NCI-H460 (cell line): ENCODE measurements around the gene OR52D1. TPM values are rescaled to one million over a fixed set of nuclear protein-coding genes. Genes with fewer than 3 reads are reported as not detected.

Experiments used
- DNase-seq: peaks from one replicate; pipeline ENCODE4 v3.0.0-alpha.2; 2016; ENCODE audit warnings: low read depth; ENCODE audit errors: extremely low read depth
- total RNA-seq: library from RNA; depleted of rRNA; stranded (reverse); fragments of >200 nt; shearing (Covaris generic); gene quantifications from 2 replicates; pipeline ENCODE4 v1.2.3, GENCODE V29; 2014; rRNA removed

OR52D1 gene
- total RNA-seq, 1 experiment from 2014 or later = not detected

- DNase-seq = no peak
Measured at GRCh38 chr11:5508605-5509004, 20.1 kb downstream of the OR52D1 start.

DNA sequence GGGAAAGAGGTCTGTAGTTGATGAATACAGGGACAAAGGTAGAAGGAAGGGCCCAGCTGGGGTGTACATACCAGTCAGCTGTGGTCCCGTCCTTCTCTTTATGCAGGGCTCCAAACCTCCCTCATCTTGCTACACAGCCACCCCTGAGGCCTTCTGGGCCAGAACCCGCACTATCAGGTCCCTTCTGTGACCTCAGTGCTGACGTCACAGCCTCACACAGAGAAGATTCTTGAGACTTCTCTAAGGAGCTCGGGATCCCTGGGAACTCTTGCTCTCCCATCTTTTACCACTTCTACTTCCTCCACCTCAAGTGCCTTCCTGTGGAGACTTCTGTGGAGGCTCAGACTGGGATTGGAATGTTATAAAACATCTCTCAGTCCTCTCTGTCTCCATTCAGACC lies 21.3 kb downstream of the OR52D1 start, which contains the start of gene UBQLN3:
UBQLN3 (minus strand) TSS at position 155 of the 400 bp plus-strand sequence. CDS start 399 bp downstream, outside the sequence.
- DNase-seq = no peak

GRCh38 chr11:5514841-5515240 lies 26.4 kb downstream of the OR52D1 start:
- DNase-seq = no peak

- no peak for DNase-seq
Measured at GRCh38 chr11:5516599-5516998, 28.1 kb downstream of the OR52D1 start, which contains the start of gene UBQLNL. UBQLNL (minus strand) TSS chr11:5516699; CDS start chr11:5516441, 258 bp downstream.

DNA sequence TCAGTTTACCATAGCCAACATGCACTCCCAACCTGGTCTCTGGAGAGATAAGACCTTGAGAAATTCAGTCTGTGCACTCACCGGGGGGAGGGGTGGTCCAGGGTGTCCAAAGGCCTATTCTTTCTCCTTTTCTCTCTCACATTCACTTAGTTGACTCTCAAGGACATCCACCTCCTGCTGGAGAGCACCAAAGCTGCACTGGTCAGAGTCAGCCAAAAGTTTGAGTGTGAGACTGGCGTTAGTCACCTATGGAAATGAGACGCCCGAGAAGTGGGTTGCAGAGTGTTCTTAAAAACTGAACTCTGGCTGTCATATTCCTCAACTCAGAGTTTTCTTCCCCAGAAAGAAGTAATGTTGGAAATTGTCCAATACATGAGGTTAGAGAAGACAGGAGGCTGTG lies 33.1 kb downstream of the OR52D1 start:
- DNase-seq = no peak

- DNase-seq = no peak
Measured at GRCh38 chr11:5522308-5522707, 33.8 kb downstream of the OR52D1 start.

GRCh38 chr11:5524756-5525155 lies 36.3 kb downstream of the OR52D1 start:
- no peak for DNase-seq

DNA sequence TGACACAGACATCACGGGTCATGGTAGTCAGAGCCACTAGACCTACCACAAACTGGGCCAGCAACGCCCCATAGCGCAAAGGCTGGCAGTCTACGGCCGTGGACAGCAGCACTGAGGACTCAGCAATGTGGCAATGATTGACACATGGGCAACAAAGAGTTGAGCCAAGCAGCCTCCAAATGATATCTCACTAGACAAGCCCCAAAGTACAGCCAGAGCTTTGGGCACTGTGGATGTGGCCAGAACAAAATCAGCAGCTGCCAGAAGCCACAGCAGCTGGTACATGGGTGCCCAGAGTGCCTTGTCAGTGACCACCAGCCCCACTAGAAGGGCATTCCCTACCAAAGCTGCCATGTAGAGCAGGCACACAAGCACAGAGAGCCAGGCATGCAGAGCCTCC lies 39.2 kb downstream of the OR52D1 start:
- DNase-seq = no peak

GRCh38 chr11:5528495-5528894 lies 40.0 kb downstream of the OR52D1 start:
- DNase-seq = no peak

DNA sequence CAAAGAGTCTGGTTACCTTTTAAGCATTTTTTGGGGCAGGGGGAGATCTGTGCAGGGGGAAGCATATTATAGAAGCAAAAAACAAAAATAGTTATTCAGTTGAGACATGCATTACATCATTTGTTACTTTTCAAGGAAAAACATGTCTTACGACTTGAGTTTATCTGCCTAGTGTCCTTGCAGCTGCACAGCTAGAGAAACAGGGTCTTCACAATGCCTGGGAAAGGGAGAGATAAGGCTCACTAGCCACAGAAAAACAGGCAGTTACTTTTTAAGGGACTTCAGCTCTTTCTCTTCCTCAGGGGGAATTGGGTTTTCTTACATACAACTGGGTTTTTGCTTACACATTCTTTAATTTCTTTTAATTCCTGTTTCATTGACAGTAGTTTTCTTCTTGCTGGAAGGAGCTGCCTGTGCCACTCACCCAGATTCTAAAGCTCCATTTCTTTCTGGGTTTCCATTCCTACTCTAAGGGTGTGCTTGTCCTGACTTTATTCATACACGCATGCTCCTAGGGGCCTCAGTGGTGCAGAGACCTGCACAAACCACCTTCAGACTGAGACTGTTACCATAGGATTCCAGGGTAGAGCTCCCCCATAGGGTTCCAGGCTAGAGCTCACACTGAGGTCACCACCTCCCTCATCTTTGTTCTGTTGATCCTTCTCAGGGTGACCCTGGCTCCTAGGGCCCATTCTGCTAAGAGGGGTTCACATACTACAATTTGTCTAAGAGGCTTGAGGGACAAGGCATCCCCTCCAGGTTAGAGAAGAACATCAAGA lies 42.8 kb downstream of the OR52D1 start:
- no peak for DNase-seq

DNA sequence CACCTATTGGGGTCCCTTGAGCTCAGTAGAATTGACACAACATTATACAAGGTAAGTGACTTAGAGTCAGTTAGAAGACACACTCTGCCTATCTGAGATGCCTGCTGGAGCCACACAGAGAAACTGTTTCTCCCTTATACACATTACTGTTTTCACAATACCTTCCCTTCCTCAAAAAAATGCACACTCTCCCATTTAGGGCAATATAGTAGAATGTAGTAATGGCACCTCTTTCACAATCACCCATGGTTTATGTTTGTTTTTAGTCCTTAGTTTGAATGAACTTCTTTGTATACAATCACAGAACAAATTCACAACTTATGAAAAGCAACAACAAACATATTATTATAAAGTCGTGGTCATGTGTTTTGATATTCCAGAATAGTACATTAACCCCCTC lies 45.6 kb downstream of the OR52D1 start:
- no peak for DNase-seq

GRCh38 chr11:5536482-5536881 lies 48.0 kb downstream of the OR52D1 start:
- no peak for DNase-seq

Other genes starting within 250 kb of the OR52D1 start
- not detected in 2 replicates for gene HBG1, start 238.8 kb upstream of the OR52D1 start, total RNA-seq
- gene HBG2, start 233.9 kb upstream of the OR52D1 start, total RNA-seq = not detected in 2 replicates
- 0.29 and 1.2 TPM in 2 replicates for gene HBE1, start 218.7 kb upstream of the OR52D1 start, total RNA-seq
- not detected in 2 replicates for gene OR51B4, start 186.7 kb upstream of the OR52D1 start, total RNA-seq
- not detected in 2 replicates for gene OR51B2, start 164.4 kb upstream of the OR52D1 start, total RNA-seq
- 0.35 TPM in 1 of 2 replicates, not detected in the other for gene OR51B5, start 145.2 kb upstream of the OR52D1 start, total RNA-seq
- not detected in 2 replicates for gene OR51B6, start 137.2 kb upstream of the OR52D1 start, total RNA-seq
- not detected in 2 replicates for gene OR51M1, start 104.9 kb upstream of the OR52D1 start, total RNA-seq
- not detected in 2 replicates for gene OR51Q1, start 66.6 kb upstream of the OR52D1 start, total RNA-seq
- gene OR51I1, start 47.2 kb upstream of the OR52D1 start, total RNA-seq = not detected in 2 replicates
- not detected in 2 replicates for gene OR51I2, start 39.4 kb upstream of the OR52D1 start, total RNA-seq
- not detected in 2 replicates for gene UBQLN3, start 21.3 kb downstream of the OR52D1 start, total RNA-seq
- not detected in 2 replicates for gene UBQLNL, start 28.0 kb downstream of the OR52D1 start, total RNA-seq
- gene OR52H1, start 59.9 kb downstream of the OR52D1 start, total RNA-seq = not detected in 2 replicates
- not detected in 2 replicates for gene OR52B6, start 92.2 kb downstream of the OR52D1 start, total RNA-seq
- 8.5 and 10.2 TPM in 2 replicates for gene TRIM6, start 108.0 kb downstream of the OR52D1 start, total RNA-seq
- 4.9 and 6.3 TPM in 2 replicates for gene TRIM34, start 136.3 kb downstream of the OR52D1 start, total RNA-seq
- gene TRIM5, start 196.4 kb downstream of the OR52D1 start, total RNA-seq = 23.8 and 25.1 TPM in 2 replicates
- 1.2 and 1.4 TPM in 2 replicates for gene TRIM22, start 201.1 kb downstream of the OR52D1 start, total RNA-seq
- not detected in 2 replicates for gene OR56B1, start 247.8 kb downstream of the OR52D1 start, total RNA-seq